Adrenal gland (tissue), 5 donors: ENCODE results near the gene SHF.

Experiments
- CTCF ChIP-seq, 6 experiments: fragments of 450-650 bp in 4 of 6; fragments of 200-600 bp in 2 of 6; sonication (generic) in 1 of 6; IDR thresholded peaks; 1 replicate in 5 of 6; 2 replicates in 1 of 6; pipeline versions ENCODE4 v1.5.1 to v1.8.0; 2016 to 2021; ENCODE audit warnings: antibody characterized with exemption in 6 of 6, mild to moderate bottlenecking in 2 of 6, moderate library complexity in 1 of 6
- POLR2A ChIP-seq, 2 donors: fragments of 450-650 bp; IDR thresholded peaks; one replicate each; pipeline ENCODE4 v1.6.1; 2017; ENCODE audit warnings: antibody characterized with exemption in 2 of 2, mild to moderate bottlenecking in 2 of 2, moderate library complexity in 1 of 2
- donor health status: DM: no; HTN: no; CAD: no.

- TF ChIP-seq CTCF (IDR thresholded peaks at IDR 0.05) (no peak), POLR2A (IDR thresholded peaks at IDR 0.05) (no peak)
These were observed 22.2 kb downstream of the SHF start for GRCh38 chr15:45165536-45165935.
